ENCODE results near the gene COL5A1.
"Not testable (repeated sequence)": the region's sequence is repeated elsewhere in the genome, so short reads cannot be mapped to it uniquely, and the experiment has no call there.

The COL5A1 gene

GRCh38 chr9:134642385-134643181, 980 bp downstream of the COL5A1 start:
- Histone ChIP-seq H3K27me3 (ENCODE audit: insufficient read depth, poor library complexity, severe bottlenecking) (peaks cover 20% of the 10 kb centered on the region), H3K27ac (replicated peaks) (no peak overlapping the region), H3K4me3 (replicated peaks; ENCODE audit: insufficient read depth, low read length) (no peak overlapping the region)
- TF ChIP-seq POLR2AphosphoS5 (IDR thresholded peaks at IDR 0.05; ENCODE audit: low read depth) (no peak), GABPA (IDR thresholded peaks at IDR 0.05; ENCODE audit: low read depth) (no peak), SPI1 (IDR thresholded peaks at IDR 0.05; ENCODE audit: borderline replicate concordance, low read depth) (no peak)
- TF ChIP-seq, protein P1, sequence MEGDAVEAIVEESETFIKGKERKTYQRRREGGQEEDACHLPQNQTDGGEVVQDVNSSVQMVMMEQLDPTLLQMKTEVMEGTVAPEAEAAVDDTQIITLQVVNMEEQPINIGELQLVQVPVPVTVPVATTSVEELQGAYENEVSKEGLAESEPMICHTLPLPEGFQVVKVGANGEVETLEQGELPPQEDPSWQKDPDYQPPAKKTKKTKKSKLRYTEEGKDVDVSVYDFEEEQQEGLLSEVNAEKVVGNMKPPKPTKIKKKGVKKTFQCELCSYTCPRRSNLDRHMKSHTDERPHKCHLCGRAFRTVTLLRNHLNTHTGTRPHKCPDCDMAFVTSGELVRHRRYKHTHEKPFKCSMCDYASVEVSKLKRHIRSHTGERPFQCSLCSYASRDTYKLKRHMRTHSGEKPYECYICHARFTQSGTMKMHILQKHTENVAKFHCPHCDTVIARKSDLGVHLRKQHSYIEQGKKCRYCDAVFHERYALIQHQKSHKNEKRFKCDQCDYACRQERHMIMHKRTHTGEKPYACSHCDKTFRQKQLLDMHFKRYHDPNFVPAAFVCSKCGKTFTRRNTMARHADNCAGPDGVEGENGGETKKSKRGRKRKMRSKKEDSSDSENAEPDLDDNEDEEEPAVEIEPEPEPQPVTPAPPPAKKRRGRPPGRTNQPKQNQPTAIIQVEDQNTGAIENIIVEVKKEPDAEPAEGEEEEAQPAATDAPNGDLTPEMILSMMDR (IDR thresholded peaks at IDR 0.05; ENCODE audit: insufficient read depth, low read length): no peak
- TF ChIP-seq, protein P2, sequence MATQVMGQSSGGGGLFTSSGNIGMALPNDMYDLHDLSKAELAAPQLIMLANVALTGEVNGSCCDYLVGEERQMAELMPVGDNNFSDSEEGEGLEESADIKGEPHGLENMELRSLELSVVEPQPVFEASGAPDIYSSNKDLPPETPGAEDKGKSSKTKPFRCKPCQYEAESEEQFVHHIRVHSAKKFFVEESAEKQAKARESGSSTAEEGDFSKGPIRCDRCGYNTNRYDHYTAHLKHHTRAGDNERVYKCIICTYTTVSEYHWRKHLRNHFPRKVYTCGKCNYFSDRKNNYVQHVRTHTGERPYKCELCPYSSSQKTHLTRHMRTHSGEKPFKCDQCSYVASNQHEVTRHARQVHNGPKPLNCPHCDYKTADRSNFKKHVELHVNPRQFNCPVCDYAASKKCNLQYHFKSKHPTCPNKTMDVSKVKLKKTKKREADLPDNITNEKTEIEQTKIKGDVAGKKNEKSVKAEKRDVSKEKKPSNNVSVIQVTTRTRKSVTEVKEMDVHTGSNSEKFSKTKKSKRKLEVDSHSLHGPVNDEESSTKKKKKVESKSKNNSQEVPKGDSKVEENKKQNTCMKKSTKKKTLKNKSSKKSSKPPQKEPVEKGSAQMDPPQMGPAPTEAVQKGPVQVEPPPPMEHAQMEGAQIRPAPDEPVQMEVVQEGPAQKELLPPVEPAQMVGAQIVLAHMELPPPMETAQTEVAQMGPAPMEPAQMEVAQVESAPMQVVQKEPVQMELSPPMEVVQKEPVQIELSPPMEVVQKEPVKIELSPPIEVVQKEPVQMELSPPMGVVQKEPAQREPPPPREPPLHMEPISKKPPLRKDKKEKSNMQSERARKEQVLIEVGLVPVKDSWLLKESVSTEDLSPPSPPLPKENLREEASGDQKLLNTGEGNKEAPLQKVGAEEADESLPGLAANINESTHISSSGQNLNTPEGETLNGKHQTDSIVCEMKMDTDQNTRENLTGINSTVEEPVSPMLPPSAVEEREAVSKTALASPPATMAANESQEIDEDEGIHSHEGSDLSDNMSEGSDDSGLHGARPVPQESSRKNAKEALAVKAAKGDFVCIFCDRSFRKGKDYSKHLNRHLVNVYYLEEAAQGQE (IDR thresholded peaks at IDR 0.05; ENCODE audit: insufficient replicate concordance, low read depth): no peak
- DNase-seq (ENCODE audit: low read depth in 1 of 2, low spot score in 1 of 2): no peak

GRCh38 chr9:134643222-134643671, 1.6 kb downstream of the COL5A1 start:
- H3K27me3 ChIP-seq (ENCODE audit: insufficient read depth, poor library complexity, severe bottlenecking): peaks cover 20% of the 10 kb centered on the region
- no peak overlapping the region for H3K27ac ChIP-seq (replicated peaks)
- DNase-seq (ENCODE audit: low read depth in 1 of 2, low spot score in 1 of 2): no peak
- no peak overlapping the region for H3K4me3 ChIP-seq (replicated peaks; ENCODE audit: insufficient read depth, low read length)
- TF ChIP-seq POLR2AphosphoS5 (IDR thresholded peaks at IDR 0.05; ENCODE audit: low read depth): no peak
- no peak for TF ChIP-seq GABPA (IDR thresholded peaks at IDR 0.05; ENCODE audit: low read depth)
- TF ChIP-seq SPI1 (IDR thresholded peaks at IDR 0.05; ENCODE audit: borderline replicate concordance, low read depth): no peak
- TF ChIP-seq, protein P2 (IDR thresholded peaks at IDR 0.05; ENCODE audit: insufficient replicate concordance, low read depth): no peak
- TF ChIP-seq, protein P1 (IDR thresholded peaks at IDR 0.05; ENCODE audit: insufficient read depth, low read length): no peak

GRCh38 chr9:134644401-134644724, 2.8 kb downstream of the COL5A1 start:
- not testable (repeated sequence) for H3K27ac ChIP-seq (replicated peaks); H3K4me3 ChIP-seq (replicated peaks; ENCODE audit: insufficient read depth, low read length); DNase-seq (ENCODE audit: low read depth in 1 of 2, low spot score in 1 of 2)
- H3K27me3 ChIP-seq (ENCODE audit: insufficient read depth, poor library complexity, severe bottlenecking): peaks cover 20% of the 10 kb centered on the region

- H3K4me3 ChIP-seq (replicated peaks; ENCODE audit: insufficient read depth, low read length): no peak overlapping the region
- H3K27me3 ChIP-seq (ENCODE audit: insufficient read depth, poor library complexity, severe bottlenecking): peaks cover 19% of the 10 kb centered on the region
- H3K27ac ChIP-seq (replicated peaks): no peak overlapping the region
- no peak for DNase-seq (ENCODE audit: low read depth in 1 of 2, low spot score in 1 of 2)
- TF ChIP-seq, protein P2 (IDR thresholded peaks at IDR 0.05; ENCODE audit: insufficient replicate concordance, low read depth): no peak
These were observed 3.4 kb downstream of the COL5A1 start for GRCh38 chr9:134644725-134645606.

Data from HL-60 (cell line).